ENCODE results near the gene RPS24.

RPS24 gene

DNA sequence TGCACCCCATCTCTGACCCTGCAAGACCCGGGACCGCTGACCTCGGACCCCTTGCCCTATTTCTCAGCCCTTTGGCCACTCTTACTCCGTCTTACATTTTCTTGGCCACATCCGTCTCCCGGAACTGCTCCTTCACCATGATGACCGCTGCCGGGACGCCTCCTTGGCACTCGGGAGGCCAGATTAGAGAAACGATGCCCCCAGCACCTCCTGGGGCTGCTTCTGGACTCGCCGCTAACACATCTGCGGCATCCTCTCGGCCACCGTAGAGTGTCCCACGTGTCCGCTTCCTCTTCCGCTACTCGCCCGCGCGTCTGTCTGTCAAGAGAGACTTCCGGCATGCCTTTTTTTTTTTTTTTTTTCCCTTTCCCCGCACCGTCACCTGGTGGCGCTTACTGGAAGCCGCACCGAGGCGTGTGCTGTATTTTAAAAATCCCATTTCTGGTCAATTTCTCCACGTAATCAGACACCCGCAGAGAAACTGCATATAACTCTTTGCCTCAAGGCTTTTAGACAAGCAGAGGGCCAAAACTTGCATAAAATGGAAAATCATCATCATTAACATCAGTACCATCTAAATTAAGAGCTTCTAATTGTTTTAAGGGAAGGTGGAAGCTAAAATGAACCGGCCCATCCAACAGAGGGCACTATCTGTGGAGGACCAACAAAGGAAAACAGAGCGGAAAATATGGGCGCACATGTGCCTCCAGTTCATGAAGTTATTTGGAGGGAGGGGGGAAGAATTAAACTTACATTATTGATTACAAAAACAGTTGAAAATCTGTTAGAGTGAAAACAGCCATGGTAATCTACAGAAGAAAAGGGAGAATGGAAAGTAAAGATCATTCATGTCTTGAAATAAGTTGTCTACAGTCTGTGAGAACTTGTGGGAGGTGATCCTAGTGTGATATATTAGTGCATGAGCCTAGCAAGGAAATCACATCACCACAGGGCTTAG is 4.1 kb upstream of the RPS24 start, which contains the start of gene POLR3A:
Gene POLR3A, minus strand, starts transcription at position 247 of the 958 bp plus-strand sequence. Its CDS starts 108 bp downstream, at position 139.
- H3K27ac ChIP-seq (ENCODE audit: low read depth, low read length) = peak within 1 kb of the TSS; percentile 69
- H2AFZ ChIP-seq (ENCODE audit: low read depth, low read length, severe bottlenecking) = peak within 1 kb of the TSS; percentile 78
- peak within 1 kb of the TSS; percentile 98 for H3K4me3 ChIP-seq (ENCODE audit: insufficient read depth, low read length, poor library complexity, severe bottlenecking)
- peaks cover 14% of the 10 kb centered on the region for H3K36me3 ChIP-seq (ENCODE audit: low read length)
- H3K9me2 ChIP-seq (replicated peaks; ENCODE audit: insufficient read depth, low read length) = no peaks in the 10 kb centered on the region
- peaks cover 4% of the 10 kb centered on the region; the same call in 1 of the 2 replicates for H3F3A ChIP-seq (ENCODE audit: insufficient read depth)
- no peaks in the 10 kb centered on the region for H4K20me1 ChIP-seq (ENCODE audit: low read depth, low read length)
- peak within 1 kb of the TSS; percentile 98 for H3K9ac ChIP-seq (ENCODE audit: low read length)
- H3K4me2 ChIP-seq (ENCODE audit: low read depth, low read length, poor library complexity, severe bottlenecking) = peak within 1 kb of the TSS; percentile 84
- H3K9me3 ChIP-seq (ENCODE audit: insufficient read depth, low read length) = no peaks in the 10 kb centered on the region
- H3K79me2 ChIP-seq (ENCODE audit: insufficient read depth, low read length) = peaks cover 38% of the 10 kb centered on the region
- no peak for TF ChIP-seq EZH2phosphoT487 (conservative IDR thresholded peaks at IDR 0.05; ENCODE audit: low read length)
- TF ChIP-seq, protein P1, sequence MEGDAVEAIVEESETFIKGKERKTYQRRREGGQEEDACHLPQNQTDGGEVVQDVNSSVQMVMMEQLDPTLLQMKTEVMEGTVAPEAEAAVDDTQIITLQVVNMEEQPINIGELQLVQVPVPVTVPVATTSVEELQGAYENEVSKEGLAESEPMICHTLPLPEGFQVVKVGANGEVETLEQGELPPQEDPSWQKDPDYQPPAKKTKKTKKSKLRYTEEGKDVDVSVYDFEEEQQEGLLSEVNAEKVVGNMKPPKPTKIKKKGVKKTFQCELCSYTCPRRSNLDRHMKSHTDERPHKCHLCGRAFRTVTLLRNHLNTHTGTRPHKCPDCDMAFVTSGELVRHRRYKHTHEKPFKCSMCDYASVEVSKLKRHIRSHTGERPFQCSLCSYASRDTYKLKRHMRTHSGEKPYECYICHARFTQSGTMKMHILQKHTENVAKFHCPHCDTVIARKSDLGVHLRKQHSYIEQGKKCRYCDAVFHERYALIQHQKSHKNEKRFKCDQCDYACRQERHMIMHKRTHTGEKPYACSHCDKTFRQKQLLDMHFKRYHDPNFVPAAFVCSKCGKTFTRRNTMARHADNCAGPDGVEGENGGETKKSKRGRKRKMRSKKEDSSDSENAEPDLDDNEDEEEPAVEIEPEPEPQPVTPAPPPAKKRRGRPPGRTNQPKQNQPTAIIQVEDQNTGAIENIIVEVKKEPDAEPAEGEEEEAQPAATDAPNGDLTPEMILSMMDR (IDR thresholded peaks at IDR 0.05; ENCODE audit: insufficient read depth, low read length, poor library complexity, severe bottlenecking) = no peak
- H3K27me3 ChIP-seq (ENCODE audit: low read length) = no peaks in the 10 kb centered on the region

DNA sequence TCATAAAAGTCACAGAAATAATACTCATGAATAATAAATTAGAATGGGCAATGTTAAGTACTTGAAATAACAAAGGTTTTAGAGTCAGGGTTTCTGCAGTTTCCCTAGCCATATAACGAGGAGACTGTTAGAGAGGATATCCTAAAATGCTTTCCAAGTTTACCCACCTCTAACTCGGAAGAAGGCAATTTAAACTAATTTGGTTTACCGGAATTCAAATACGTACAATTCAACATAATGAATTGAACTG is 351 bp upstream of the RPS24 start:
- TF ChIP-seq, protein P1 (IDR thresholded peaks at IDR 0.05; ENCODE audit: insufficient read depth, low read length, poor library complexity, severe bottlenecking) = no peak
- TF ChIP-seq EZH2phosphoT487 (conservative IDR thresholded peaks at IDR 0.05; ENCODE audit: low read length) = no peak
- Histone ChIP-seq H3K4me2 (ENCODE audit: low read depth, low read length, poor library complexity, severe bottlenecking) (peak overlapping the region; percentile 90), H3K9ac (ENCODE audit: low read length) (peak overlapping the region; percentile 47; the same call in 1 of the 2 replicates), H3K9me3 (ENCODE audit: insufficient read depth, low read length) (no peaks in the 10 kb centered on the region), H3K9me2 (replicated peaks; ENCODE audit: insufficient read depth, low read length) (no peaks in the 10 kb centered on the region), H3K79me2 (ENCODE audit: insufficient read depth, low read length) (peaks cover 55% of the 10 kb centered on the region), H3K4me3 (ENCODE audit: insufficient read depth, low read length, poor library complexity, severe bottlenecking) (peak overlapping the region; percentile 55), H3K36me3 (ENCODE audit: low read length) (peaks cover 37% of the 10 kb centered on the region), H3F3A (ENCODE audit: insufficient read depth) (peaks cover 28% of the 10 kb centered on the region), H2AFZ (ENCODE audit: low read depth, low read length, severe bottlenecking) (peak overlapping the region; percentile 82), H3K27me3 (ENCODE audit: low read length) (no peaks in the 10 kb centered on the region), H3K27ac (ENCODE audit: low read depth, low read length) (peak overlapping the region; percentile 39; the same call in 1 of the 2 replicates), H4K20me1 (ENCODE audit: low read depth, low read length) (peaks cover 35% of the 10 kb centered on the region)

DNA sequence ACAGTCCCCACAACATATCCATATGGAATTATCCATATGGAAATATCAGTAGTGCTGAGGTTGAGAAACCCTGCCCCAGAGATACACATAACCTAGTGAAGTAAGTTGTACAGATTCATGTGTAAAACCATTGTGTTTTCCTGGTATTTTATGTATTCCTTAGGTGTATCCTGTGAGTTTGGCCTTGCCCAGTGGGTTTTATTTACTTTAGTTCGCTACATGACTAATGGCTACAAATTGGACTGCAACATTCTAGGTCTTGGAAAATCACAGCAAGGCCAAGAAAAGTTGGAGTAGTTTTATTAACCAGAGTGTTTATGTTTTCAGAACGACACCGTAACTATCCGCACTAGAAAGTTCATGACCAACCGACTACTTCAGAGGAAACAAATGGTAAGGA is 1.4 kb downstream of the RPS24 start:
- TF ChIP-seq, protein P1 (IDR thresholded peaks at IDR 0.05; ENCODE audit: insufficient read depth, low read length, poor library complexity, severe bottlenecking) = no peak
- no peak for TF ChIP-seq EZH2phosphoT487 (conservative IDR thresholded peaks at IDR 0.05; ENCODE audit: low read length)
- H2AFZ ChIP-seq (ENCODE audit: low read depth, low read length, severe bottlenecking) = no peak overlapping the region
- no peaks in the 10 kb centered on the region for H3K9me2 ChIP-seq (replicated peaks; ENCODE audit: insufficient read depth, low read length)
- H3K9me3 ChIP-seq (ENCODE audit: insufficient read depth, low read length) = no peaks in the 10 kb centered on the region
- H4K20me1 ChIP-seq (ENCODE audit: low read depth, low read length) = peaks cover 52% of the 10 kb centered on the region
- peak overlapping the region; percentile 88 for H3K9ac ChIP-seq (ENCODE audit: low read length)
- peaks cover 47% of the 10 kb centered on the region for H3K36me3 ChIP-seq (ENCODE audit: low read length)
- peak overlapping the region; percentile 68 for H3K4me2 ChIP-seq (ENCODE audit: low read depth, low read length, poor library complexity, severe bottlenecking)
- H3K4me3 ChIP-seq (ENCODE audit: insufficient read depth, low read length, poor library complexity, severe bottlenecking) = peak overlapping the region; percentile 98
- peaks cover 31% of the 10 kb centered on the region for H3F3A ChIP-seq (ENCODE audit: insufficient read depth)
- H3K27ac ChIP-seq (ENCODE audit: low read depth, low read length) = 0 out of 2 replicates have a peak overlapping the region, but pooled peaks have one; percentile 67
- peaks cover 59% of the 10 kb centered on the region for H3K79me2 ChIP-seq (ENCODE audit: insufficient read depth, low read length)
- H3K27me3 ChIP-seq (ENCODE audit: low read length) = no peaks in the 10 kb centered on the region
